Peyer's patch (tissue), 4 donors: ENCODE data around the gene ADORA3. TPM values are rescaled to one million over a fixed set of nuclear protein-coding genes. Genes with fewer than 3 reads are reported as not detected.

Source experiments
- DNase-seq, 3 donors: peaks; one replicate each; pipeline ENCODE4 v3.0.0-alpha.2; 2017 to 2019
- H3K27ac ChIP-seq, 4 donors: fragments of 200-600 bp; sonication (generic); one replicate each; pipeline ENCODE4 v1.5.1; 2016 to 2019
- H3K27me3 ChIP-seq, 2 donors: fragments of 200-600 bp; sonication (generic); one replicate each; pipeline ENCODE4 v1.5.1; 2019
- H3K36me3 ChIP-seq, 3 donors: fragments of 200-600 bp; sonication (generic); one replicate each; pipeline ENCODE4 v1.5.1; 2016 to 2019
- H3K4me1 ChIP-seq, 4 donors: fragments of 200-600 bp; sonication (generic); one replicate each; pipeline ENCODE4 v1.5.1; 2016 to 2019
- H3K4me3 ChIP-seq, 4 donors: fragments of 200-600 bp; sonication (generic); 1 replicate in 3 of 4; 2 replicates in 1 of 4; pipeline ENCODE4 v1.5.1; 2016 to 2019; ENCODE audit warnings: mild to moderate bottlenecking in 1 of 4
- H3K9me3 ChIP-seq, 4 donors: fragments of 200-600 bp; sonication (generic); one replicate each; pipeline ENCODE4 v1.5.1; 2016 to 2019; ENCODE audit warnings: mild to moderate bottlenecking in 1 of 4
- CTCF ChIP-seq, 6 experiments: fragments of 450-650 bp in 4 of 6; fragments of 200-600 bp in 2 of 6; sonication (generic) in 1 of 6; IDR thresholded peaks; one replicate each; pipeline ENCODE4 v1.5.1; 2017 to 2019; ENCODE audit warnings: antibody characterized with exemption in 6 of 6, mild to moderate bottlenecking in 3 of 6, moderate library complexity in 1 of 6
- POLR2A ChIP-seq, 2 donors: fragments of 450-650 bp; IDR thresholded peaks; one replicate each; pipeline ENCODE4 v1.5.1; 2017; ENCODE audit warnings: antibody characterized with exemption in 2 of 2, mild to moderate bottlenecking in 2 of 2, moderate library complexity in 2 of 2
- total RNA-seq, 4 donors: library from RNA; depleted of rRNA; stranded (reverse); fragments of >200 nt; gene quantifications; one replicate each; pipeline ENCODE4 v1.1.0, GENCODE V29; 2016

Gene ADORA3
- total RNA-seq, 4 donors from 2014 or later: 2.3 to 14.9 (median 4.7) TPM; not detected in 1

- H3K36me3 ChIP-seq: peaks cover 0 to 42% (median 0%) of the 10 kb centered on the region in 3 donors
These were observed 34.7 kb downstream of the ADORA3 start for GRCh38 chr1:111468717-111469100.

GRCh38 chr1:111467865-111468716 is 35.3 kb downstream of the ADORA3 start:
- TF ChIP-seq POLR2A (IDR thresholded peaks at IDR 0.05): no peak
- no peak for TF ChIP-seq CTCF (IDR thresholded peaks at IDR 0.05)
- H3K27me3 ChIP-seq: no peaks in the 10 kb centered on the region
- no peak overlapping the region for H3K27ac ChIP-seq
- peaks cover 0 to 42% (median 0%) of the 10 kb centered on the region in 3 donors for H3K36me3 ChIP-seq
- no peak for DNase-seq
- no peaks in the 10 kb centered on the region for H3K9me3 ChIP-seq
- peaks cover 0 to 10% (median 0%) of the 10 kb centered on the region in 4 donors for H3K4me1 ChIP-seq
- no peak overlapping the region for H3K4me3 ChIP-seq

More at GRCh38 chr1:111468717-111469100, 34.7 kb downstream of the ADORA3 start:
- H3K27ac ChIP-seq: no peak overlapping the region
- H3K27me3 ChIP-seq: no peaks in the 10 kb centered on the region
- no peak overlapping the region for H3K4me3 ChIP-seq
- H3K9me3 ChIP-seq: no peaks in the 10 kb centered on the region
- no peak for TF ChIP-seq POLR2A (IDR thresholded peaks at IDR 0.05)
- DNase-seq: no peak
- peaks cover 0 to 10% (median 0%) of the 10 kb centered on the region in 4 donors for H3K4me1 ChIP-seq

GRCh38 chr1:111466480-111466879 is 37.0 kb downstream of the ADORA3 start:
- H3K4me3 ChIP-seq: no peak overlapping the region
- H3K9me3 ChIP-seq: no peaks in the 10 kb centered on the region
- no peak for DNase-seq
- peaks cover 0 to 10% (median 0%) of the 10 kb centered on the region in 4 donors for H3K4me1 ChIP-seq
- H3K27me3 ChIP-seq: no peaks in the 10 kb centered on the region
- H3K36me3 ChIP-seq: peaks cover 0 to 50% (median 0%) of the 10 kb centered on the region in 3 donors
- H3K27ac ChIP-seq: no peak overlapping the region
- TF ChIP-seq CTCF (IDR thresholded peaks at IDR 0.05) (no peak), POLR2A (IDR thresholded peaks at IDR 0.05) (no peak)

- Histone ChIP-seq H3K36me3 (peaks cover 0 to 57% (median 0%) of the 10 kb centered on the region in 3 donors), H3K27me3 (no peaks in the 10 kb centered on the region), H3K27ac (no peak overlapping the region), H3K9me3 (no peaks in the 10 kb centered on the region), H3K4me1 (peaks cover 0 to 9% (median 0%) of the 10 kb centered on the region in 4 donors), H3K4me3 (no peak overlapping the region)
- no peak for DNase-seq
- TF ChIP-seq CTCF (IDR thresholded peaks at IDR 0.05) (no peak), POLR2A (IDR thresholded peaks at IDR 0.05) (no peak)
These were observed 37.7 kb downstream of the ADORA3 start for GRCh38 chr1:111465754-111466153.

- no peaks in the 10 kb centered on the region for H3K9me3 ChIP-seq
- TF ChIP-seq POLR2A (IDR thresholded peaks at IDR 0.05) (no peak), CTCF (IDR thresholded peaks at IDR 0.05) (no peak)
- H3K36me3 ChIP-seq: peaks cover 0 to 63% (median 0%) of the 10 kb centered on the region in 3 donors
- no peaks in the 10 kb centered on the region for H3K4me1 ChIP-seq
- no peaks in the 10 kb centered on the region for H3K27me3 ChIP-seq
- H3K27ac ChIP-seq: no peak overlapping the region
- no peak overlapping the region for H3K4me3 ChIP-seq
- no peak for DNase-seq
These were observed 40.3 kb downstream of the ADORA3 start for GRCh38 chr1:111463029-111463683.
